Renal pelvis (tissue), 4 donors: ENCODE data around the gene XRRA1. TPM values are rescaled to one million over a fixed set of nuclear protein-coding genes. Genes with fewer than 3 reads are reported as not detected.
"Not testable (repeated sequence)": the region's sequence is repeated elsewhere in the genome, so short reads cannot be mapped to it uniquely, and the experiment has no call there.

Source experiments
- DNase-seq: peaks from one replicate; pipeline ENCODE4 v3.0.0-alpha.2; 2013
- polyA plus RNA-seq, 3 donors: library from polyadenylated mRNA; unstranded; fragments of 120-200 nt; gene quantifications; one replicate each; pipeline ENCODE4 v1.2.1, GENCODE V29; 2013; ENCODE audit not compliant: insufficient read length in 3 of 3

Gene XRRA1
- polyA plus RNA-seq, 3 donors: 8.3 to 17.4 (median 13.9) TPM

DNA sequence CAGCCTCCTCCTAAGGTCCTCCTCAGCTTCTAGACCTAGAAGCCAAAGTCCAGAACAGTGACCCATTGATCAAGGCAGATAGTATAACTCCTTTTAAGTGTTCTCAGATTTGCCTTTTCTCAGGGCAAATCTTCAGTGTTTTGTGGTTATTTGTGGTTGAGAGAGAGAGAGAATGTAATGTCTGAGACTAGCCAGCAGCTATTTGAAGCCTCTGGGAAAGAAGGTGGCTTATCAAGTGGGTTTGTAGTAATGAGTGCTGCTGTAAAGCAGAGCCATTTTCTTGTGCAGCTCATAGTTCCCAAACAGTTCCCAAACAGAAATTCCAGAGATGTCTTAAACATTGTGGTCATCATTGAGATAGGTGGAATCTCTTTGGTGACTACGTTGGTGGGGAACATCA, 110.7 kb downstream of the XRRA1 start:
- no peak for DNase-seq

DNA sequence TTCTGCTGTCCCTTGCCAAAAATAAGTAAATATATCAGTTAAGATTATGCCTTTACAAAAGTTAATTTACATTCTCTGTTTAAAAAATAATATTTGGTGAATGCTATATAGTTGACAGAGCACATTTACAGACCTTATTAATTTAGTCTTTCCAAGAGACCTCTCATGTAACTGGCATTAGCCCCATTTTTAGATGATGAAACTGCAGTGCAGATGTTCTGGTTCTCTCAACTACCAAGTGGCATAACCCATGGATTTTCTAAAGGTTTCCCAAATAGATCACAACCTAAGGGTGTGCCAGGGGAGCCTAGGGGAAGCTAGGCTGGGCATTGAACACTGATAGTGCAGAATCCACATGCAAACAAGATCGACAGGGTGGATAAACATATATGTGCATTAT, 111.7 kb downstream of the XRRA1 start:
- no peak for DNase-seq

DNA sequence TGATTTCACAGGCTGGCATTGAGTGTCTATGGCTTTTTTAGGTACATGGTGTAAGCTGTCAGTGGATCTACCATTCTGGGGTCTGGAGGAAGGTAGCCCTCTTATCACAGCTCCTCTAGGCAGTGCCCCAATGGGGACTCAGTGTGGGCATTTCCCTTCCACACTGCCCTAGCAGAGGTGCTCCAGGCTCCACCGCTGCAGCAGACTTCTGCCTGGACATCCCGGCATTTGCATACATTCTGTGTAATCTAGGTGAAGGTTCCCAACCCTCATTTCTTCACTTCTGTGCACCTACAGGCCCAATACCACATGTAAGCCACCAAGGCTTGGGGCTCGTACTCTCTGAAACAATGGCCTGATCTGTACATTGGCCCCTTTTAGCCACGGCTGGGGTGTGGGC, 122.0 kb downstream of the XRRA1 start:
- no peak for DNase-seq

DNA sequence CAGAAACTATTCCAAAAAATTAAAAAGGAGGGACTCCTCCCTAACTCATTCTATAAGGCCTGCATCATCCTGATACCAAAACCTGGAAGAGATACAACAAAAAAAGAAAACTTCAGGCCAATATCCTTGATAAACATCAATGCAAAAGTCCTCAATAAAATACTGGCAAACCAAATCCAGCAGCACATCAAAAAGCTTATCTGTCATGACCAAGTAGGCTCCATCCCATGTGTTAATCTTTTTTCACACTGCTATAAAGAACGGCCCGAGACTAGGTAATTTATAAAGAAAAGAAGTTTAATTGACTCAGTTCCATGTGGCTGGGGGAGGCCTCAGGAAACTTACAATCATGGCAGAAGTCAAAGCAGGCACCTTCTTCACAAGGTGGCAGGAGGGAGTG, 123.3 kb downstream of the XRRA1 start:
- not testable (repeated sequence) for DNase-seq

DNA sequence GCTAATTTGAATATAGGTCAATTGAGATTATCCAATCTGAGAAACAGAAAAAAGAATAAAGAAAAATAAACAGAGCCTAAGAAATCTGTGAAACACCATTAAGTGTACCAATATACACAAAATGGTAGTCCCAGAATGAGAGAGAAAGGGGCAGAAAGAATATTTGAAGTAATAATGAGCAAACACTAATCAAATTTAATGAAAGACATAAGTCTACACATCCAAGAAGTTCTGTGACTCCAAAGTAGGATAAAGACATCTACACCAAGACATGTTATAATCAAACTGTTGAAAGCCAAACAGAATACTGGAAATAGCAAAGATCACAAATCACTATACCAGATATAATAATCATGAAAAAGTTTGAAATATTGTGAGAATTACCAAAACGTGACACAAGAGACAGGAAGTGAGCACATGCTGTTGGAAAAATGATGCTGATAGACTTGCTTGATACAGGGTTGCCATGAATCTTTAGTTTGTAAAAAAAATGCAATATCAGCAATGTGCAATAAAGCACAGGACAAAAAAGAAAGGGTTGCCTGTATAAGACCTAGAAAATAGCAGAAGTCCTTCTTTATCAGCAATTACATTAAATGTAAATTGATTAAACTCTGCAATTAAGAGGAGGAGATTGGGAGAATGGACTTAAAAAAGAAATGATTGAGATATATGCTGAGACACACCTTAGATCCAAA, 124.5 kb downstream of the XRRA1 start:
- DNase-seq: no peak

DNA sequence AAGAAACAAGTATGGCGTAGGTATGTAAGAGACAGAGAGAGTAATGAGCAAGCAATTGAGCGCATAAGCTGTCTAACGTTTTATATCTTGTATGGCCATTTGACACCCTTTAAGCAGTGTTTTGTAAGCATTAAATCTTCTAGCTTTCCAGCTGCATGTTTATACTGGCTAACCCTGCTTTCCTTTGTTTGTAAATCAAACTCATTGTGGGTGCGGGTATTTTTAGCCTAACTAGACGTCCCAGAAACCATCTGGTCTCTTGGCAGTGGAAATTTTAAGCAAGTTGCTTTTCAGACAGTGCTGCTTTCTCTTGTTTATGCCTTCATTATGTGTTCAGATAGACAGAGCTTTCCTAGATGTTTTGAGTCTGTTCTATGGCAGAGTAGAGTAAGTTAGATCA, 126.7 kb downstream of the XRRA1 start:
- peak; percentile 93 for DNase-seq

DNA sequence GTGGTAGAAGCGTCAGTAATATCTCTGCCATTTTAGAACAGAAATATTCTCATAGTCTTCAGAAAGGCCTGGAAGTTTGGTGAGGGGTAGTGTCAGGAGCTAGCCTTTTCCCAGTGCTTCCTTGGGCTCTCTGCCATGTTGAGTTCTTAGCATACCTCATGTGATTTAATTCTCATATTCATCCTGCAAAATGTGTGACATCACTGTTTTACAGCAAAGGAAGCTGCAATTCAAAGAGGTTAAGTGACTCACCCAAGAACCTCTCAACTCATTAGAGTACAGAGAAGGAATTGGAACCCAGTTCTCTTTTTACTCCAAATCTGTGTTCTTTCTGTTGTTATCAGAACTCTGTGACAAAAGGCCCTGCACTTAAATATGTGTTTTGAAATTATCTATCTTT, 128.1 kb downstream of the XRRA1 start:
- DNase-seq: no peak

DNA sequence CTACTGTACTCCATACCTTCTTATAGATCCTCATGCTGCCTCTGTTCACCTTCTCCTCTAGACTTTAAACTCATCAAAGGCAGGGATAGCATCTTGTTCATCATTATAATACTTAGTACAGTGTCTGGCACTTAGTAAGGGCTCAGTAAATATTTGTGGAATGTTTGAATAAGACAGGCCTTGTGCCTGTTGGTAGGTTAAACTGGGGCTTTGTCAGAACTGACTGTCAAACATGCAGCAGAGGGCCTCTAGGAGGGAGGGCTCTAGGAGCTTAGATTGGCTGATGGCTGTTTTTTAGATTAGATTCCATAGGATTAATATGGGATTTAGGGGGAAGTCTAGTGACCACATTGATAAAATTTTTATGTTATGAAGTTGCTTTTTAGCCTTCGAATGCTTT, 129.5 kb downstream of the XRRA1 start:
- DNase-seq: no peak

DNA sequence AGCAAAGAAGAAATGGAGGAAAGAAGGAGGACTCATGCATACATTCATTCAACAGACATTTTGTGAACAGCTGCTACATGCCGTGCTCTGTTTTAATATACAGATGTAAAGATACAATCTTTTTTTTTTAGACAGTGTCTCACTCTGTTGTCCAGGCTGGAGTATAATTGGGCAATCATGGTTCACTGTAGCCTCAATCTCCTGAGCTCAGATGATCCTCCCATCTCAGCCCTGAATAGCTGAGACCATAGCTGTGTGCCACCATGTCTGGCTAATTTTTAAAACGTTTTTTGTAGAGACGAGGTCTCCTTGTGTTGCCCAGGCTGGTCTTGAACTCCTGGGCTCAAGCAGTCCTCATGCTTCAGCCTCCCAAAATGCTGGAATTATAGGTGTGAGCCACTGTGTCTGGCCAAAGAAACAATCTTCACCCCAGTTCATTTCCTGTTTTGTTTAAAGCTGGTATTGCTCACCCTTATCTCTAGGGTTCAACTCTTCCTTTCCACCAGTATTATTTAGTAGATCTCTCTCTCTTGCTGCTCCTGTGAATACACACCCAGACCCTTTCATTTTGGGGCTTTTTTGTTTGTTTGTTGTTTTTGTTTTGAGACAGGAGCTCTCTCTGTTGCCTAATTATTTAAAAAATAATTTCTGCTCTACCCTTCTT, 130.5 kb downstream of the XRRA1 start:
- no peak for DNase-seq

DNA sequence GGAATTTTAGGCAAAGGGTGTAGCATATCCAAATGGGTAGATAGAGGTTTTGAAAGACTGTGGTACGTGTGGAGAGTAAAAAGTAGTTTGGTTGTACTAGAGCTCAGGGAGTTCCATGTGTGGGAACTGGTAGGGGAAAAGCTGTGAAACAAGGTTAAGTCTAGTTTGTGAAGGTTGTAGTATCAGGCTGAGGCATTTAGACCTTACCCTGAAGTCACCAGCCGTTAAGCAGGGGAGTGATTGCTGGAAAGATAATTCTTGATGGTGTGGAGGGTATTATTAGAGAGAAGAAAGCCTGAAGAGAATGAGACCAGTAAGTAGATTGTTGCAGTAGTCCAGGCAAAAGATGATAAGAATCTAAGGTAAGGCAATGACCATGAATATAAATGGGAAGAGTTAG, 132.2 kb downstream of the XRRA1 start:
- no peak for DNase-seq

DNA sequence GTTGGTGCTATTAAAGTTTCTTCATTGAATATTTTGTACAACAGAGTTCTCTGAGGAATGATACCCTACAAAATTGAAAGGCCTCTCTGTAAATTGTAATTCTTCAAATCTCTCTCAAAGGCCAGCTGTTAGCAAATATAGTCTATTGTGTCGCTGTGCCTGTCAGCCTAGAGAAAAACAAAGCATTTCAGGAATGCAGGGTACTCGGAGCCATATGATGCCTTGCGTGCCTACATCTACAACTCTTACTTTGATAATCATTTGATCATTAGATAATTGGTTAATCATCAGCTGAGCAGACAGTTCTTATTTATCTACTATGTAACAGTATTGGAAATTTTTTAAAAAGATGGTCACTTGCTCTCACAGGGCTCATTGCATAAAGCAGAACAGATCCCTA, 132.9 kb downstream of the XRRA1 start:
- no peak for DNase-seq

DNA sequence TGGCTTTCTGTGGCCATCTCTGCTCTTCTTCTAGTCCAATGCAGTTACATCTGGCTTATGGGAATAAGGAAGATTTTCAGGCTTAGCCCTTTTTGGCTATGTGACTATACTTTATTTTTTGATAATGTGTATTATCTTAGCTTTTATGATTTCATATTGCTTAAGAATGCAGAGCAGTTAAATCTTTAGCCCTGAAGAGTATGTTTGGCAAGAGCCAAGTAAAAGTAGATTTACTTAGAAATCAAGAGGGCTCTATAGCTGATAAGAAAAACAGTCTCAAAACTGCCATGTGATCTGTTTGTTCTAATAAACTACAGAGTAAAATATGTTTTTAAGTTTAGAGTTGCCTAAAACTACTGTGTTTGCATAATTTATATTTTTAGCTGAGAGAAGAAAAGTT, 139.1 kb downstream of the XRRA1 start:
- no peak for DNase-seq

DNA sequence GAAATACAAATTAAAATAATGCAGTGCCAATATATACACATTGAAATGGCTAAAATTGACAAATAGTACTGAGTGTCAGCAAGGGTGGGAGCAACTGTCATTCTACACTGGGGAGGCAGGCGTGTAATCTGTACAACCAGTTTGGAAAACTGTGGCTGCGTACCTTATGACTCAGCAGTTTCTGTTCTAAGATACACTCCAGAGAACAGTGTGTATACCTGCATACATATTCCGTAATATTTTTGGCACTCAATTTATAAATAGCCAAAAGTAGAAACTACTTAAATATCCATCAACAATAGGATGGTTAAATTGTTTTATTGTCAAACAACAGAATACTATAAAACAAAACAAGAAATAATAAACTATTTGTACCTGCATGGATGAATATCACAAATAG, 142.6 kb downstream of the XRRA1 start:
- DNase-seq: no peak

DNA sequence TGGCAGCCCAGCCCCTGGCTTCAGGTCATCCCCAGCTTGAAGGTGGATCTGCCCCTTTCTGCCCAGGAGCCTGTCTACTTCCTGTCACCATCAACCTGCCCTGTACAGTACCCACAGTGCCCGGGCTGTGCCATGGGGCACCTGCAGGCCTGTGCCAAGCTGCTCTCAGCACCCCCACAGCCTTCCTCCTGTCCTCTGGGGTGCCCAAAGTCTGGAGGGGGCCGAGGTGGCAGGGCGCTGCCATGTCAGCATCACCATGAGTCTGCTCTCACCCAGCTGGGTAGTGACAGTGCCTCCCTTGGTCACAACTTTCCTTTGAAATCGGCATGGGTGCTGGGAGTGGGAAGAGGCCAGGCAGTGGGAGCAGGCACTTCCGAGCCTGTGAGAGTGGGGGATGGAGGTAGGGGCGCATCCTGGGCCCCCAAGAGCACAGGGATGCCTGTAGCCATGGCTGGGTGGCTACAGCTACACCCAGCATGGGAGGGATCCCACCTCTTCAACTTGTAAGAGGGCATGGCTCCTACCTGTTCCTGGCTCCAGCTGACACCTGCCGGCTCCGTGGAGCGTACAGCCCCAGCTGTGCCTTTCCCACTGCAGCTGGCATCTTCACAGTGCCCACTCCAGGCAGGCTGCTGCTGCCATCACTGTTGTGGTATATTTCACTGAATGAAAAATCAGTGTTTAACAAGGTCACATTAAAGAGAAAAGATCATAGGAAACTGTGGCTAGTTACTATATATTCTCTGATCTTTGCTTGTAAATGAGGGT, 157.4 kb downstream of the XRRA1 start:
- DNase-seq: no peak

Other genes with a start within 250 kb of the XRRA1 start
- under 1 TPM; 0.31 to 0.50 (median 0.35) TPM for gene CHRDL2, start 217.7 kb downstream of the XRRA1 start, polyA plus RNA-seq
- 10 to 100 TPM; 16.2 to 19.0 (median 18.8) TPM for gene RNF169, start 200.2 kb downstream of the XRRA1 start, polyA plus RNA-seq
- 100 to 1,000 TPM; 202 to 217 (median 207) TPM for gene SPCS2, start 175 bp upstream of the XRRA1 start, polyA plus RNA-seq
- 10 to 100 TPM in 2 of 3 donors, 1 to 10 TPM in 1; 9.0 to 17.5 (median 13.1) TPM for gene NEU3, start 39.8 kb upstream of the XRRA1 start, polyA plus RNA-seq
- under 1 TPM; 0.01 to 0.05 (median 0.03) TPM for gene OR2AT4, start 147.8 kb upstream of the XRRA1 start, polyA plus RNA-seq
- 10 to 100 TPM in 2 of 3 donors, 1 to 10 TPM in 1; 9.6 to 11.1 (median 10.4) TPM for gene SLCO2B1, start 202.0 kb upstream of the XRRA1 start, polyA plus RNA-seq